Upper lobe of left lung (tissue), 6 donors: ENCODE data around the gene SAP130. TPM values are rescaled to one million over a fixed set of nuclear protein-coding genes. Genes with fewer than 3 reads are reported as not detected.

Experiments used
- ATAC-seq, 2 donors: fragments of 200-7000 bp; cut with Tn5 transposase; one replicate each; pipeline ENCODE4 v1.9.1; 2022; ENCODE audit warnings: mild to moderate bottlenecking in 2 of 2, moderate library complexity in 2 of 2; ENCODE audit not compliant: low FRiP score in 2 of 2
- DNase-seq, 2 donors: peaks; one replicate each; pipeline ENCODE4 v3.0.0-alpha.2; 2019 to 2020
- H3K27ac ChIP-seq, 4 donors: fragments of 200-600 bp; sonication (generic); one replicate each; pipeline ENCODE4 v1.5.1; 2016 to 2019
- H3K27me3 ChIP-seq, 4 donors: fragments of 200-600 bp; sonication (generic); one replicate each; pipeline ENCODE4 v1.5.1; 2017 to 2019
- H3K36me3 ChIP-seq, 4 donors: fragments of 200-600 bp; sonication (generic); one replicate each; pipeline ENCODE4 v1.5.1; 2016 to 2019
- H3K4me1 ChIP-seq, 4 donors: fragments of 200-600 bp; sonication (generic); one replicate each; pipeline ENCODE4 v1.5.1; 2018 to 2019
- H3K4me3 ChIP-seq, 4 donors: fragments of 200-600 bp; sonication (generic); one replicate each; pipeline ENCODE4 v1.5.1; 2017 to 2019; ENCODE audit warnings: mild to moderate bottlenecking in 2 of 4, moderate library complexity in 1 of 4
- H3K9me3 ChIP-seq, 4 donors: fragments of 200-600 bp; sonication (generic); one replicate each; pipeline ENCODE4 v1.5.1; 2018 to 2019
- EP300 ChIP-seq, 4 donors: sonication (generic); formaldehyde crosslinking; IDR thresholded peaks; one replicate each; pipeline ENCODE4 v1.5.1; 2017; ENCODE audit warnings: antibody characterized with exemption in 4 of 4, control low read depth in 2 of 4
- POLR2A ChIP-seq, 4 donors: fragments of 450-650 bp; IDR thresholded peaks; one replicate each; pipeline ENCODE4 v1.5.1; 2016 to 2017; ENCODE audit warnings: antibody characterized with exemption in 4 of 4, mild to moderate bottlenecking in 2 of 4
- POLR2AphosphoS5 ChIP-seq, 2 donors: sonication (generic); formaldehyde crosslinking; IDR thresholded peaks; one replicate each; pipeline ENCODE4 v1.5.1; 2017; ENCODE audit warnings: antibody characterized with exemption in 2 of 2
- WGBS, 2 donors: methylation state at CpG; one replicate each; pipeline ENCODE4 v1.1.5; 2017 to 2018; 5-methylcytosine and 5-hydroxymethylcytosine counted together
- total RNA-seq, 6 donors: library from RNA; depleted of rRNA in 4 of 6; stranded (reverse); fragments of >200 nt in 4 of 6; gene quantifications; one replicate each; pipeline versions ENCODE4 v1.1.0 to v1.2.1, GENCODE V29; 2016 to 2021
- TF ChIP-seq, protein P1 (sequence below), 6 experiments: fragments of 450-650 bp in 4 of 6; fragments of 200-600 bp in 2 of 6; sonication (generic) in 2 of 6; IDR thresholded peaks; one replicate each; pipeline ENCODE4 v1.5.1; 2016 to 2019; ENCODE audit warnings: antibody characterized with exemption in 6 of 6
- donor health status: DM: no; HTN: no; CAD: no; lungs with moderate emphysema.
- donor health status: DM: no; HTN: yes; CAD: no; lungs with severe emphysema.

The SAP130 gene
- total RNA-seq, 6 donors from 2014 or later, result 9.8 to 20.7 (median 17.2) TPM

- Histone ChIP-seq H3K36me3 (no peaks in the 10 kb centered on the region), H3K4me1 (no peaks in the 10 kb centered on the region), H3K9me3 (peaks cover 0 to 9% (median 0%) of the 10 kb centered on the region in 4 donors), H3K27ac (no peak overlapping the region), H3K4me3 (no peak overlapping the region), H3K27me3 (no peaks in the 10 kb centered on the region)
- DNase-seq, result peak in 1 of 2 donors; percentile 79
- ATAC-seq, result no peak
- 95 to 99% methylated on average over 12 of the region's 12 CpGs for WGBS, 2 donors
- TF ChIP-seq, protein P1, sequence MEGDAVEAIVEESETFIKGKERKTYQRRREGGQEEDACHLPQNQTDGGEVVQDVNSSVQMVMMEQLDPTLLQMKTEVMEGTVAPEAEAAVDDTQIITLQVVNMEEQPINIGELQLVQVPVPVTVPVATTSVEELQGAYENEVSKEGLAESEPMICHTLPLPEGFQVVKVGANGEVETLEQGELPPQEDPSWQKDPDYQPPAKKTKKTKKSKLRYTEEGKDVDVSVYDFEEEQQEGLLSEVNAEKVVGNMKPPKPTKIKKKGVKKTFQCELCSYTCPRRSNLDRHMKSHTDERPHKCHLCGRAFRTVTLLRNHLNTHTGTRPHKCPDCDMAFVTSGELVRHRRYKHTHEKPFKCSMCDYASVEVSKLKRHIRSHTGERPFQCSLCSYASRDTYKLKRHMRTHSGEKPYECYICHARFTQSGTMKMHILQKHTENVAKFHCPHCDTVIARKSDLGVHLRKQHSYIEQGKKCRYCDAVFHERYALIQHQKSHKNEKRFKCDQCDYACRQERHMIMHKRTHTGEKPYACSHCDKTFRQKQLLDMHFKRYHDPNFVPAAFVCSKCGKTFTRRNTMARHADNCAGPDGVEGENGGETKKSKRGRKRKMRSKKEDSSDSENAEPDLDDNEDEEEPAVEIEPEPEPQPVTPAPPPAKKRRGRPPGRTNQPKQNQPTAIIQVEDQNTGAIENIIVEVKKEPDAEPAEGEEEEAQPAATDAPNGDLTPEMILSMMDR (IDR thresholded peaks at IDR 0.05), result no peak
- TF ChIP-seq POLR2AphosphoS5 (IDR thresholded peaks at IDR 0.05) (no peak), POLR2A (IDR thresholded peaks at IDR 0.05) (no peak), EP300 (IDR thresholded peaks at IDR 0.05) (no peak)
Observed at GRCh38 chr2:128053331-128053730, 25.5 kb upstream of the SAP130 start.

- Histone ChIP-seq H3K36me3 (no peaks in the 10 kb centered on the region), H3K4me1 (no peaks in the 10 kb centered on the region), H3K4me3 (no peak overlapping the region), H3K27ac (no peak overlapping the region), H3K27me3 (no peaks in the 10 kb centered on the region), H3K9me3 (peaks cover 10 to 20% (median 15%) of the 10 kb centered on the region in 4 donors)
- 82 to 85% methylated on average over 3 of the region's 3 CpGs for WGBS, 2 donors
- no peak for DNase-seq
- ATAC-seq, result no peak
- no peak for TF ChIP-seq POLR2AphosphoS5 (IDR thresholded peaks at IDR 0.05)
- TF ChIP-seq, protein P1 (IDR thresholded peaks at IDR 0.05), result no peak
- no peak for TF ChIP-seq POLR2A (IDR thresholded peaks at IDR 0.05)
- TF ChIP-seq EP300 (IDR thresholded peaks at IDR 0.05), result no peak
Observed at GRCh38 chr2:128043041-128043440, 15.2 kb upstream of the SAP130 start.

DNA sequence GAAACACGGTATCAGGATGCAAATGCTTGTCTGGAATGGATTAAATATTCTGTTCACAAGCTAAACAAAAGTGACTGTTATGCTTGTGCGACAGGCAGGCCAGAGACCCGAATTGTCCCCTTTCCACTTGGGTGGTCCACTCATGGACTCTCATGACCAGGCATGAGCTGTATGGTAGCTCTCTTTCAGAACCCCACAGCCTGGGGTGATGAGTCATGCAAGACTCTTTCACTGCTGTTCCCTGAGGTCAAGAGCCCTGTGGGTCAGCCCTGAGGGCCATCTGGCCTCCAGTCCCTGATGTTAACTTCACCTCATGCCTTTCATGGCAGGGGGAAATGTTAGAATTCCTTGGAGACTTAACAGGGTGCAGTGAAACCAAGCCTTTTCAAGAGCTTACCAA, 13.7 kb upstream of the SAP130 start:
- Histone ChIP-seq H3K27me3 (no peaks in the 10 kb centered on the region), H3K9me3 (peaks cover 16 to 33% (median 27%) of the 10 kb centered on the region in 4 donors), H3K4me3 (no peak overlapping the region), H3K27ac (no peak overlapping the region), H3K36me3 (no peaks in the 10 kb centered on the region), H3K4me1 (no peaks in the 10 kb centered on the region)
- no peak for ATAC-seq
- 81 to 88% methylated on average over 3 of the region's 3 CpGs for WGBS, 2 donors
- TF ChIP-seq, protein P1 (IDR thresholded peaks at IDR 0.05), result no peak
- no peak for TF ChIP-seq POLR2AphosphoS5 (IDR thresholded peaks at IDR 0.05)
- TF ChIP-seq POLR2A (IDR thresholded peaks at IDR 0.05), result no peak
- TF ChIP-seq EP300 (IDR thresholded peaks at IDR 0.05), result no peak
- no peak for DNase-seq

DNA sequence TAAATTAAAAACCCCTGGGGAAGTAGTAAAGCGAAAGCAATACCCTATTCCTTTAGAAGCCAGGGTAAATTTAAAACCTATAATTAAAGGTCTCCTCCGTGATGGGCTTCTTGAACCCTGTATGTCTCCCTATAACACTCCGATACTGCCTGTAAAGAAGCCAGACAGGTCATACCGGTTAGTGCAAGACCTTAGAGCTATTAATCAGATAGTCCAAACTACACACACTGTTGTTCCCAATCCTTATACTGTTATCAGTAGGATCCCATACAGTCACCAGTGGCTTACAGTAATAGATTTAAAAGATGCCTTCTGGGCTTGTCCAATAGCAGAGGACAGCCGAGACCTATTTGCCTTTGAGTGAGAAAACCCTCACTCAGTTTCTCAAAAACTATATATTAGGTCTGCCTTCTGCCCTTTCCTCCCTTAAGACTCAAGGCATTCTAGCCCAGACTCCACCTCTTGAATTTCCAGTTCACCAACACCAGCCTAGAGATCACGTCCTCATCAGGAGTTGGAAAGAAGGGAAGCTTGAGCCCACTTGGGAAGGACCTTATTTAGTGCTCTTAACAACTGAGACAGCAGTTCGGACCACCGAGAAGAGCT, 12.4 kb upstream of the SAP130 start:
- no peak overlapping the region for H3K27ac ChIP-seq
- H3K4me3 ChIP-seq, result no peak overlapping the region
- WGBS, 2 donors, result 72 to 84% methylated on average over 8 of the region's 8 CpGs
- H3K27me3 ChIP-seq, result no peaks in the 10 kb centered on the region
- H3K36me3 ChIP-seq, result no peaks in the 10 kb centered on the region
- no peaks in the 10 kb centered on the region for H3K4me1 ChIP-seq
- no peak for ATAC-seq
- peaks cover 18 to 38% (median 30%) of the 10 kb centered on the region in 4 donors for H3K9me3 ChIP-seq
- TF ChIP-seq POLR2A (IDR thresholded peaks at IDR 0.05) (no peak), POLR2AphosphoS5 (IDR thresholded peaks at IDR 0.05) (no peak), EP300 (IDR thresholded peaks at IDR 0.05) (no peak)
- TF ChIP-seq, protein P1 (IDR thresholded peaks at IDR 0.05), result no peak
- DNase-seq, result no peak

DNA sequence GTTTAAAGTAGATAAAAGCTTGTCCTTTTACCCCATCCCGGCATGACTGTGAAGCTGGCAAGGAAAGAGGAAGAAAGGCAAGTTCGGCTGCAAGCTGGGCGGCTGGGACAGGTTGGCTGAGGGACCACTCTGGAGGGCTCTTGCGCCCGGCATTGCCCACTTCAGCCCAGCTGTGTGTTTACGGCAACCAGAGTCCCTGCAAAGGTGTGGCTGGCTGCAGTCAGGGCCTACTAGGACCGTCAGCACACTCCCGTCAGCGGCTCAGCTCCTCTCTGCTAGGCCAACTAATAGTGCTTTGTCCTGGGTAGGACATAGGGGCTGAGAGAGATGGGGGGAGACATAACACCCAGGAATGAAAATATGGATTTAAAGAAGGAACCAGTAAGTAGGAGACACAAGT, 11.7 kb upstream of the SAP130 start:
- H3K36me3 ChIP-seq, result no peaks in the 10 kb centered on the region
- no peak overlapping the region for H3K4me3 ChIP-seq
- WGBS, 2 donors, result 82 to 87% methylated on average over 9 of the region's 9 CpGs
- peaks cover 18 to 38% (median 30%) of the 10 kb centered on the region in 4 donors for H3K9me3 ChIP-seq
- TF ChIP-seq POLR2A (IDR thresholded peaks at IDR 0.05) (no peak), EP300 (IDR thresholded peaks at IDR 0.05) (no peak), POLR2AphosphoS5 (IDR thresholded peaks at IDR 0.05) (no peak)
- TF ChIP-seq, protein P1 (IDR thresholded peaks at IDR 0.05), result no peak
- no peaks in the 10 kb centered on the region for H3K4me1 ChIP-seq
- H3K27ac ChIP-seq, result no peak overlapping the region
- no peaks in the 10 kb centered on the region for H3K27me3 ChIP-seq
- DNase-seq (peak in 1 of 2 donors; percentile 48), ATAC-seq (no peak)
